ENCODE results near the gene TMUB1. TPM values are rescaled to one million over a fixed set of nuclear protein-coding genes. Genes with fewer than 3 reads are reported as not detected.

Gene TMUB1
- total RNA-seq, 1 experiment from 2014 or later: 60.9 TPM

- no peak for DNase-seq (ENCODE audit: low read depth)
Measured at GRCh38 chr7:151034312-151035025, 48.8 kb downstream of the TMUB1 start.

GRCh38 chr7:151033864-151034249 is 49.4 kb downstream of the TMUB1 start:
- no peak for DNase-seq (ENCODE audit: low read depth)

- DNase-seq (ENCODE audit: low read depth): no peak
Measured at GRCh38 chr7:151032936-151033863, 50.1 kb downstream of the TMUB1 start.

Other genes starting within 250 kb of the TMUB1 start
- not detected in 2 replicates for gene AOC1, start 231.0 kb downstream of the TMUB1 start, total RNA-seq (2014; rRNA removed)
- gene KCNH2, start 105.2 kb downstream of the TMUB1 start, total RNA-seq (2014; rRNA removed): 0.11 TPM in 1 of 2 replicates, not detected in the other
- 0.13 TPM in 1 of 2 replicates, not detected in the other for gene NOS3, start 92.5 kb downstream of the TMUB1 start, total RNA-seq (2014; rRNA removed)
- 0.06 TPM in 2 replicates for gene ATG9B, start 59.0 kb downstream of the TMUB1 start, total RNA-seq (2014; rRNA removed)
- gene ABCB8, start 55.0 kb downstream of the TMUB1 start, total RNA-seq (2014; rRNA removed): 61.1 and 64.0 TPM in 2 replicates
- gene ASIC3, start 35.0 kb downstream of the TMUB1 start, total RNA-seq (2014; rRNA removed): 0.19 and 2.2 TPM in 2 replicates
- 47.1 and 47.4 TPM in 2 replicates for gene CDK5, start 25.6 kb downstream of the TMUB1 start, total RNA-seq (2014; rRNA removed)
- 274 and 291 TPM in 2 replicates for gene SLC4A2, start 23.9 kb downstream of the TMUB1 start, total RNA-seq (2014; rRNA removed)
- 141 and 146 TPM in 2 replicates for gene FASTK, start 2.7 kb downstream of the TMUB1 start, total RNA-seq (2014; rRNA removed)
- gene AGAP3, start 3.0 kb upstream of the TMUB1 start, total RNA-seq (2014; rRNA removed): 52.8 and 53.4 TPM in 2 replicates
- gene GBX1, start 84.2 kb upstream of the TMUB1 start, total RNA-seq (2014; rRNA removed): not detected in 2 replicates
- not detected in 2 replicates for gene ASB10, start 103.8 kb upstream of the TMUB1 start, total RNA-seq (2014; rRNA removed)
- gene H2BK1, start 127.0 kb upstream of the TMUB1 start, total RNA-seq (2014; rRNA removed): not detected in 2 replicates
- gene ABCF2, start 143.7 kb upstream of the TMUB1 start, total RNA-seq (2014; rRNA removed): 111 and 115 TPM in 2 replicates
- gene CHPF2, start 149.0 kb upstream of the TMUB1 start, total RNA-seq (2014; rRNA removed): 123 and 133 TPM in 2 replicates
- gene SMARCD3, start 165.2 kb upstream of the TMUB1 start, total RNA-seq (2014; rRNA removed): 150 and 161 TPM in 2 replicates